Measurements from ENCODE around the gene PSME1.

GRCh38 chr14:24146978-24147760, 11.2 kb downstream of the PSME1 start, which contains the start of gene RNF31:
- peak; percentile 81 for TF ChIP-seq GABPA (IDR thresholded peaks at IDR 0.05; ENCODE audit: low read depth)
- TF ChIP-seq SREBF1 (IDR thresholded peaks at IDR 0.05; ENCODE audit: low read length) = no peak
- no peak for TF ChIP-seq SMC3 (IDR thresholded peaks at IDR 0.05; ENCODE audit: borderline replicate concordance, low read length)
- TF ChIP-seq BHLHE40 (IDR thresholded peaks at IDR 0.05; ENCODE audit: borderline replicate concordance in 1 of 2, low read depth in 2 of 2, low read length in 1 of 2) = peak in 1 of 2 experiments; percentile 24; a peak in 1 of 4 replicates
- no peak for TF ChIP-seq CTCF (IDR thresholded peaks at IDR 0.05 in 2 of 3, conservative IDR thresholded peaks at IDR 0.05 in 1 of 3; ENCODE audit: control insufficient read depth in 2 of 3, extremely low read depth in 1 of 3, insufficient read depth in 1 of 3, low read depth in 3 of 3, low read length in 3 of 3)
- no peak for TF ChIP-seq CREB1 (IDR thresholded peaks at IDR 0.05; ENCODE audit: low read depth)
- no peak for TF ChIP-seq POLR2AphosphoS5 (IDR thresholded peaks at IDR 0.05; ENCODE audit: low read length)
- TF ChIP-seq CBX3 (IDR thresholded peaks at IDR 0.05; ENCODE audit: borderline replicate concordance, low read depth) = no peak
- TF ChIP-seq ZNF274 (IDR thresholded peaks at IDR 0.05; ENCODE audit: insufficient read depth, insufficient read length) = no peak
- TF ChIP-seq JUNB (IDR thresholded peaks at IDR 0.05) = no peak
- TF ChIP-seq JUND (IDR thresholded peaks at IDR 0.05; ENCODE audit: low read depth, low read length) = no peak
- TF ChIP-seq E2F8 (IDR thresholded peaks at IDR 0.05; ENCODE audit: low read depth, partially characterized antibody) = peak; percentile 23
- TF ChIP-seq CBFB (IDR thresholded peaks at IDR 0.05; ENCODE audit: low read depth) = peak; percentile 19; the same call in 1 of the 2 replicates
